Body of pancreas (tissue), 4 donors: Measurements from ENCODE around the gene OSCP1.

Experiments used
- POLR2A ChIP-seq, 3 donors: fragments of 450-650 bp; IDR thresholded peaks; one replicate each; pipeline ENCODE4 v1.6.1; 2016; ENCODE audit warnings: antibody characterized with exemption in 3 of 3, mild to moderate bottlenecking in 2 of 3
- TF ChIP-seq, protein P1 (sequence below), 7 experiments: fragments of 450-650 bp in 4 of 7; fragments of 200-600 bp in 3 of 7; sonication (generic) in 3 of 7; IDR thresholded peaks; one replicate each; pipeline ENCODE4 v1.5.1; 2016 to 2019; ENCODE audit warnings: antibody characterized with exemption in 7 of 7

DNA sequence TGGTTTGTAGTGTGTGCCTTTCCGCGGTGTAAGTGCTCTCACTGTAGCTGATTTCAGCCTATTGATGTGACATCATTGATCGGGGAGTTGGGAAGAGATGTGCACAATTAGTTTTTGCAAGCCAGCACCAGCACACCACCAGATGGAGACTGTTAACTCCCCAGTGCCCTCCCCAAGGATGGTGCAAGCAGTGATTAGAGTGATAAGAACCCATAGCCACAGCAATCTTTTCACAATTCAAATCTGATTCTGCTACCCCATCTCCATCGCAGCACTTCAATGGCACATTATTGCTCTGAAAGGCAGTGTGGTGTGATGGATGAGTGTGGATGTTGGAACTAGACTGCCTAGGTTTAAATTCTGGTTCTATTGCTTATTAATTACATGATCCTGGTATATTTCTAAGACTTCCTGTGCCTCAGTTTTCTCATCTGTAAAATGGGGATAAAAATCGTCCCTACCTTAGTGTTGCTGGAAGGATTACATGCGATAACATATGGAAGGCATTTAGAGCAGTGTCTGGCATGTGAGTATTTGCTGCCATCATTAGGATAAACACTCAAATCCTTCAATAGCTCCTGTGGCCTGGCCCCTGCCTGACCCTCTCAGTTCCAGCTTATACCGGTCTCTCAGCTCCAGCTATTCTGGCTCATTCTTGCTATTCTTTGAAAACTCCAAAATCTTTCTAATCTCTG is 25.8 kb upstream of the OSCP1 start:
- TF ChIP-seq, protein P1, sequence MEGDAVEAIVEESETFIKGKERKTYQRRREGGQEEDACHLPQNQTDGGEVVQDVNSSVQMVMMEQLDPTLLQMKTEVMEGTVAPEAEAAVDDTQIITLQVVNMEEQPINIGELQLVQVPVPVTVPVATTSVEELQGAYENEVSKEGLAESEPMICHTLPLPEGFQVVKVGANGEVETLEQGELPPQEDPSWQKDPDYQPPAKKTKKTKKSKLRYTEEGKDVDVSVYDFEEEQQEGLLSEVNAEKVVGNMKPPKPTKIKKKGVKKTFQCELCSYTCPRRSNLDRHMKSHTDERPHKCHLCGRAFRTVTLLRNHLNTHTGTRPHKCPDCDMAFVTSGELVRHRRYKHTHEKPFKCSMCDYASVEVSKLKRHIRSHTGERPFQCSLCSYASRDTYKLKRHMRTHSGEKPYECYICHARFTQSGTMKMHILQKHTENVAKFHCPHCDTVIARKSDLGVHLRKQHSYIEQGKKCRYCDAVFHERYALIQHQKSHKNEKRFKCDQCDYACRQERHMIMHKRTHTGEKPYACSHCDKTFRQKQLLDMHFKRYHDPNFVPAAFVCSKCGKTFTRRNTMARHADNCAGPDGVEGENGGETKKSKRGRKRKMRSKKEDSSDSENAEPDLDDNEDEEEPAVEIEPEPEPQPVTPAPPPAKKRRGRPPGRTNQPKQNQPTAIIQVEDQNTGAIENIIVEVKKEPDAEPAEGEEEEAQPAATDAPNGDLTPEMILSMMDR (IDR thresholded peaks at IDR 0.05): no peak
- TF ChIP-seq POLR2A (IDR thresholded peaks at IDR 0.05): no peak
